Astrocyte of the spinal cord (primary cell): ENCODE data around the gene TTBK2.
"Not testable (repeated sequence)": the region's sequence is repeated elsewhere in the genome, so short reads cannot be mapped to it uniquely, and the experiment has no call there.

ENCODE experiments used
- DNase-seq: peaks from one replicate; pipeline ENCODE4 v3.0.0; 2011; ENCODE audit warnings: low read depth, low spot score
- H3K4me3 ChIP-seq: 2 replicates; pipeline ENCODE4 v1.5.1; 2011; ENCODE audit warnings: low read depth, mild to moderate bottlenecking, low read length, moderate library complexity
- in situ Hi-C: cut with HindIII; loops from 2 replicates; pipeline ENCODE4 v1.10.0; 2017; ENCODE audit warnings: low sequenced_read_pairs
- TF ChIP-seq, protein P1 (sequence below): IDR thresholded peaks from 2 replicates; pipeline ENCODE4 v1.5.1; 2012; ENCODE audit warnings: low read depth, mild to moderate bottlenecking, low read length, inconsistent platforms

Gene TTBK2

DNA sequence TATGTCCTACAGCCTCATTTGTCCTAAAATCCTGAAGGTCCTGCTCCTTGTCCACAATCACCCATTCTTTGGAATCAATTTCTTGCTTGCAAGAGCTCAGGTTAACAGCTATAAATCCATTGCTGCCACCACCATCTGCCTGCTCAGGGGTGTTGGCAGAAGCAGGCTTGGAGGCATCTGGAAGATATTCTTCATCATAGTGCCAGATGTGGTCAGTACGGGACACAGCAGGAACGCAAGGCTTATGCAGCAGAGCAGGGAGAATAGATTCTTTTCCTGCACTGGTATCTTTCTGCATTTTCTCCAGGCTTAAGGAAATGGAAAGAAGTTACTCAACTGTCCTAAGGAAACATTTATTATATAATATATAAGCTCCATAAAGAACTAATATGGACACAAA is 145.2 kb downstream of the TTBK2 start:
- H3K4me3 ChIP-seq, result no peak overlapping the region
- in situ Hi-C loops, result no loop called here
- TF ChIP-seq, protein P1, sequence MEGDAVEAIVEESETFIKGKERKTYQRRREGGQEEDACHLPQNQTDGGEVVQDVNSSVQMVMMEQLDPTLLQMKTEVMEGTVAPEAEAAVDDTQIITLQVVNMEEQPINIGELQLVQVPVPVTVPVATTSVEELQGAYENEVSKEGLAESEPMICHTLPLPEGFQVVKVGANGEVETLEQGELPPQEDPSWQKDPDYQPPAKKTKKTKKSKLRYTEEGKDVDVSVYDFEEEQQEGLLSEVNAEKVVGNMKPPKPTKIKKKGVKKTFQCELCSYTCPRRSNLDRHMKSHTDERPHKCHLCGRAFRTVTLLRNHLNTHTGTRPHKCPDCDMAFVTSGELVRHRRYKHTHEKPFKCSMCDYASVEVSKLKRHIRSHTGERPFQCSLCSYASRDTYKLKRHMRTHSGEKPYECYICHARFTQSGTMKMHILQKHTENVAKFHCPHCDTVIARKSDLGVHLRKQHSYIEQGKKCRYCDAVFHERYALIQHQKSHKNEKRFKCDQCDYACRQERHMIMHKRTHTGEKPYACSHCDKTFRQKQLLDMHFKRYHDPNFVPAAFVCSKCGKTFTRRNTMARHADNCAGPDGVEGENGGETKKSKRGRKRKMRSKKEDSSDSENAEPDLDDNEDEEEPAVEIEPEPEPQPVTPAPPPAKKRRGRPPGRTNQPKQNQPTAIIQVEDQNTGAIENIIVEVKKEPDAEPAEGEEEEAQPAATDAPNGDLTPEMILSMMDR, result no peak
- DNase-seq, result no peak

DNA sequence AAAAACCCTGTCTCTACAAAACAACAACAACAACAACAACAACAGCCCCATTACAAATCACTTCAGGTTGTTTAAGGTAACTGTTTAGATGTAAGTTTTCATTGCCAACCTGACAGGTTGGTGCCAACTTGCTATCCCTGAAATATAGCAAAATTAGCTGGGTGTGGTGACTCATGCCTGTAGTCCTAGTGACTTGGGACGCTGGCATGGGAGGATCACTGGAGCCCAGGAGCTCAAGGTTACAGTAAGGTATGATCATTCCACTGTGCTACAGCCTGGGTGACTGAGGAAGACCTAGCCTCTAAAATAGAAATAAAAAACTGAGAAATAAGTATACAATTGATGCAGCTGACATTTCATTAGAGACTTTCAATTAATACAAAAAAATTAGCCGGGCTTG is 147.7 kb downstream of the TTBK2 start:
- no peak for DNase-seq
- TF ChIP-seq, protein P1, result no peak
- no peak overlapping the region for H3K4me3 ChIP-seq
- in situ Hi-C loops, result no loop called here

DNA sequence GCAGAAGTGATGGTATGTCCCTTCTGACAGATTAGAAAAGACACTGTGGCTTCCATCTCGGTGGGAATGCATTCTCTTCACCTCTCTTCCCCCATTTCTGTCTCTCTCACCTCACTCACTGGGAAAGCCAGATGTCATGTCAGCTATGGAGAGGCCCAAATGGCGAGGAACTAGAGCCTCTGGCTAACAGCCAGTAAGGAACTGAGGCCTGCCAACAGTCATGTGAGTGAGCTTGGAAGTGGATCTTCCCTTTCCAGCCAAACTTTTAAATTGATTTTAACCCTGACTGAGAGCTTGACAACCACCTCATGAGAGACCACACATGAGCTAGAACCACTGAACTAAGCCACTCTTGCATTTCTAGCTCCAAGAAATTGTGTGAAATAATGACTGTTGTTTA is 148.4 kb downstream of the TTBK2 start:
- TF ChIP-seq, protein P1, result no peak
- in situ Hi-C loops, result no loop called here
- DNase-seq, result no peak
- no peak overlapping the region for H3K4me3 ChIP-seq

DNA sequence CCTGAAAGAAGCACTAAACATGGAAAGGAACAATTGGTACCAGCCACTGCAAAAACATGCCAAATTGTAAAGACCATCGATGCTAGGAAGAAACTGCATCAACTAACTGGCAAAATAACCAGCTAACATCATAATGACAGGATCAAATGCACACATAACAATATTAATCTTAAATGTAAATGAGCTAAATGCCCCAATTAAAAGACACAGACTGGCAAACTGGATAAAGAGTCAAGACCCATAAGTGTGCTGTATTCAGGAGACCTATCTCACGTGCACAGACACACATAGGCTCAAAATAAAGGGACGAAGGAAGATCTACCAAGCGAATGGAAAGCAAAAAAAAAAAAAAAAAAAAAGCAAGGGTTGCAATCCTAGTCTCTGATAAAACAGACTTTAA is 154.5 kb downstream of the TTBK2 start:
- DNase-seq, in situ Hi-C loops, H3K4me3 ChIP-seq: not testable (repeated sequence)

DNA sequence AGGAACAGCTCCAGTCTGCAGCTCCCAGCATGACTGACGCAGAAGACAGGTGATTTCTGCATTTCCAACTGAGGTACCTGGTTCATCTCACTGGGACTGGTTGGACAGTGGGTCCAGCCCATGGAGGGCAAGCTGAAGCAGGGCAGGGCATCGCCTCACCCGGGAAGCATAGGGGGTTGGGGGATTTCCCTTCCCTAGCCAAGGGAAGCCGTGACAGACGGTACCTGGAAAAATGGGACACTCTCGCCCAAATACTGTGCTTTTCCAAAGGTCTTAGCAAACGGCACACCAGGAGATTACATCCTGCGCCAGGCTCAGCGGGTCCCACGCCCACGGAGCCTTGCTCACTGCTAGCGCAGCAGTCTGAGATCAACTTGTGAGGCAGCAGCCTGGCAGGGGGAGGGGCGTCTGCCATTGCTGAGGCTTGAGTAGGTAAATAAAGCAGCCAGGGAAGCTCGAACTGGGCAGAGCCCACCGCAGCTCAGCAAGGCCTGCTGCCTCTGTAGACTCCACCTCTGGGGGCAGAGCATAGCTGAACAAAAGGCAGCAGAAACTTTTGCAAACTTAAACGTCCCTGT is 156.3 kb downstream of the TTBK2 start:
- DNase-seq, in situ Hi-C loops: not testable (repeated sequence)

DNA sequence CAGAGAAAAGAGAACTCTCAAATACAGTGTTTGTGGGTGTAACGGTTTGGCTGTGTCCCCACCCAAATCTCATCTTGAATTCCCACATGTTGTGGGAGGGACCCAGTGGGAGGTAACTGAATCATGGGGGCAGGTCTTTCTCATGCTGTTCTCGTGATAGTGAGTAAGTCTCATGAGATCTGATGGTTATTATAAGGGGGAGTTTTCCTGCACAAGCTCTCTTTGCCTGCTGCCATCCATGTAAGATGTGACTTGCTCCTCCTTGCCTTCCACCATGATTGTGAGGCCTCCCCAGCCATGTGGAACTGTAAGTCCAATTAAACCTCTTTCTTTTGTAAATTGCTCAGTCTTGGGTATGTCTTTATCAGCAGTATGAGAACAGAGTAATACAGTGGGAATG is 158.8 kb downstream of the TTBK2 start:
- in situ Hi-C loops, H3K4me3 ChIP-seq, DNase-seq: not testable (repeated sequence)

More for the DNA sequence above, 156.3 kb downstream of the TTBK2 start:
- not testable (repeated sequence) for H3K4me3 ChIP-seq

DNA sequence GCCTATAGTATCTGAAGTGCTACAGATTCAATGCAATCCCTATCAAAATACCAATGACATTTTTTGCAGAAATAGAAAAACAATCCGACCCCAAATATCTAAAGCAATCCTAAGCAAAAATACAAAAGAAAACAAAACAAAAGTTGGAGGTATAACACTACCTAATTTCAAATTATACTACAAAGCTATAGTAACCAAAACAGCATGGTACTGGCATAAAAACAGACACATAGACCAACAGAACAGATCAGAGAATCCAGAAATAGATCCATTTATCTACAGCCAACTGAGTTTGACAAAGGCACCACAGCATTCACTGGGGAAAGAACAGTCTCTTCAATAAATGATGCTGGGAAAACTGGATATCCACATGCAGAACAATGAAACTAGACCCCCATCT is 159.8 kb downstream of the TTBK2 start:
- TF ChIP-seq, protein P1, result no peak
- in situ Hi-C loops, result no loop called here
- H3K4me3 ChIP-seq, result no peak overlapping the region
- DNase-seq, result no peak

DNA sequence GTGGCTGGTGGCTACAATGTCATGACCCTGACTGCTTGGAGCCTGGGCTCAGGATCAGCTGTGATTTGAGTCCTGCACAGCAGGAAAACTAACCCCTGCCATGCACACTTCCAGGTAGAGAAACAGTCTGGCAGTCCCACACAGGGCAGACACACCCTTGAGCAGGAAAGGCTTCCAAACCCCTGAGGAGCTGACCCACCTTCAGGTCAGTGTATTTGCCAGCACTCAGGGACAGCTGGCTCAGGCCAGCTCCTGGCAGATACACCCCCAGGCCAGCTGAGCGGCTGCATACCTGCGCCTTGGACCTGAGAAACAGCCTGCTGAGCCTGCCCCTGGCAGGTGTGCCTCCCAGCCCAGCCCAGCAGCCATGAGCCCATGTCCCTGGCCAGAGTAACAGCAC is 161.5 kb downstream of the TTBK2 start:
- H3K4me3 ChIP-seq, result no peak overlapping the region
- in situ Hi-C loops, result no loop called here
- TF ChIP-seq, protein P1, result no peak
- no peak for DNase-seq
